NCI-H1436 (cell line): Measurements from ENCODE around the gene PADI4.

Source experiments
- DNase-seq: peaks from one replicate; lab custom pipeline; 2025; lab: John Stamatoyannopoulos, UW

The PADI4 gene

GRCh38 chr1:17348593-17349234 lies 40.7 kb downstream of the PADI4 start:
- DNase-seq = no peak

- no peak for DNase-seq
These were observed 42.1 kb downstream of the PADI4 start for GRCh38 chr1:17350083-17350482.

GRCh38 chr1:17350928-17351446 lies 43.0 kb downstream of the PADI4 start:
- no peak for DNase-seq

GRCh38 chr1:17351598-17352324 lies 43.8 kb downstream of the PADI4 start:
- no peak for DNase-seq

GRCh38 chr1:17352419-17352909 lies 44.5 kb downstream of the PADI4 start:
- DNase-seq = no peak

GRCh38 chr1:17355898-17356297 lies 47.9 kb downstream of the PADI4 start:
- DNase-seq = no peak

- DNase-seq = no peak
These were observed 48.5 kb downstream of the PADI4 start for GRCh38 chr1:17356387-17357026.

- DNase-seq = no peak
These were observed 50.6 kb downstream of the PADI4 start for GRCh38 chr1:17358557-17358956.

GRCh38 chr1:17359031-17359430 lies 51.0 kb downstream of the PADI4 start:
- no peak for DNase-seq

- DNase-seq = no peak
These were observed 51.8 kb downstream of the PADI4 start for GRCh38 chr1:17359808-17360207.

- no peak for DNase-seq
These were observed 52.4 kb downstream of the PADI4 start for GRCh38 chr1:17360272-17360956.

GRCh38 chr1:17361687-17362086 lies 53.7 kb downstream of the PADI4 start:
- DNase-seq = no peak

GRCh38 chr1:17363351-17363750 lies 55.4 kb downstream of the PADI4 start:
- DNase-seq = no peak

GRCh38 chr1:17363771-17364170 lies 55.8 kb downstream of the PADI4 start:
- DNase-seq = no peak

GRCh38 chr1:17365293-17365692 lies 57.3 kb downstream of the PADI4 start:
- no peak for DNase-seq

- DNase-seq = no peak
These were observed 61.5 kb downstream of the PADI4 start for GRCh38 chr1:17369466-17369865.

- no peak for DNase-seq
These were observed 62.6 kb downstream of the PADI4 start for GRCh38 chr1:17370618-17371017.

- no peak for DNase-seq
These were observed 63.9 kb downstream of the PADI4 start, which contains the start of gene PADI6 for GRCh38 chr1:17371896-17372295. TSS of gene PADI6 (plus strand) at chr1:17372196. CDS start at chr1:17372246, 50 bp downstream.

- no peak for DNase-seq
These were observed 65.0 kb downstream of the PADI4 start for GRCh38 chr1:17372955-17373354.

GRCh38 chr1:17375651-17376050 lies 67.7 kb downstream of the PADI4 start:
- DNase-seq = no peak

GRCh38 chr1:17377325-17377953 lies 69.4 kb downstream of the PADI4 start:
- DNase-seq = no peak

- no peak for DNase-seq
These were observed 73.2 kb downstream of the PADI4 start for GRCh38 chr1:17381161-17381560.
